Endodermal cell (in vitro differentiated cells): ENCODE measurements around the gene ARHGAP8. TPM values are rescaled to one million over a fixed set of nuclear protein-coding genes. Genes with fewer than 3 reads are reported as not detected.

Experiments used
- DNase-seq: peaks from one replicate; pipeline ENCODE4 v3.0.0-alpha.2; 2017
- H3K27ac ChIP-seq: 2 replicates; pipeline ENCODE4 v1.5.1; 2013; ENCODE audit warnings: mild to moderate bottlenecking, low read depth, low read length, moderate library complexity
- H3K27me3 ChIP-seq: 2 replicates; pipeline ENCODE4 v1.6.1; 2013; ENCODE audit warnings: mild to moderate bottlenecking, low read length, moderate library complexity; ENCODE audit not compliant: insufficient read depth, control insufficient read depth, poor library complexity, severe bottlenecking
- H3K36me3 ChIP-seq: 2 replicates; pipeline ENCODE4 v1.7.0; 2013; ENCODE audit warnings: mild to moderate bottlenecking, low read length, moderate library complexity; ENCODE audit not compliant: control insufficient read depth, insufficient read depth
- H3K4me1 ChIP-seq: one replicate; pipeline ENCODE4 v1.7.0; 2013; ENCODE audit warnings: low read length; ENCODE audit not compliant: control insufficient read depth, insufficient read depth
- H3K4me3 ChIP-seq: 2 replicates; pipeline ENCODE4 v1.5.1; 2013; ENCODE audit warnings: mild to moderate bottlenecking, low read length, moderate library complexity
- H3K9ac ChIP-seq: 2 replicates; pipeline ENCODE4 v1.6.1; 2013; ENCODE audit warnings: mild to moderate bottlenecking, low read length, moderate library complexity; ENCODE audit not compliant: poor library complexity, severe bottlenecking; ENCODE audit errors: extremely low read depth
- H3K9me3 ChIP-seq: 2 replicates; pipeline ENCODE4 v1.6.1; 2013; ENCODE audit warnings: mild to moderate bottlenecking, low read length, moderate library complexity; ENCODE audit not compliant: control insufficient read depth
- H3K27ac Mint-ChIP-seq: 2 replicates; pipeline ENCODE4 v1.8.0; 2020; ENCODE audit warnings: mixed read lengths
- H3K27me3 Mint-ChIP-seq: 2 replicates; pipeline ENCODE4 v1.8.0; 2021; ENCODE audit warnings: mild to moderate bottlenecking, mixed read lengths; ENCODE audit not compliant: insufficient read depth
- H3K36me3 Mint-ChIP-seq: 2 replicates; pipeline ENCODE4 v1.8.0; 2020; ENCODE audit warnings: low read depth, mixed read lengths
- H3K4me1 Mint-ChIP-seq: 2 replicates; pipeline ENCODE4 v1.8.0; 2020; ENCODE audit warnings: mixed read lengths
- H3K4me3 Mint-ChIP-seq: 2 replicates; pipeline ENCODE4 v1.8.0; 2020; ENCODE audit warnings: mild to moderate bottlenecking, moderate library complexity, mixed read lengths
- H3K9me3 Mint-ChIP-seq: 2 replicates; pipeline ENCODE4 v1.8.0; 2020; ENCODE audit warnings: mild to moderate bottlenecking, mixed read lengths
- WGBS, 2 experiments: methylation state at CpG; one replicate each; pipeline versions ENCODE4 v1.1.5 to v1.1.7; 2013; ENCODE audit warnings: missing lambda C conversion rate in 2 of 2, mixed read lengths in 1 of 2; ENCODE audit not compliant: insufficient coverage in 1 of 2, insufficient read length in 1 of 2; 5-methylcytosine and 5-hydroxymethylcytosine counted together
- total RNA-seq, 2 donors: library from RNA; stranded (reverse); fragmentation: NEBNext Ultra II Directional in 1 of 2; extraction: Animal tissue kit (Norgen Biotek cat#: 25700) in 1 of 2; gene quantifications; 2 replicates in 1 of 2; 3 replicates in 1 of 2; pipeline ENCODE4 v1.2.1, GENCODE V29; 2021
- TF ChIP-seq, protein P1 (sequence below): fragments of 200-600 bp; sonication (generic); conservative IDR thresholded peaks from 2 replicates; pipeline ENCODE4 v1.5.0; 2021; ENCODE audit warnings: antibody characterized with exemption, mild to moderate bottlenecking

The ARHGAP8 gene
- total RNA-seq, 2 donors from 2014 or later: 45.2 to 51.3 TPM

DNA sequence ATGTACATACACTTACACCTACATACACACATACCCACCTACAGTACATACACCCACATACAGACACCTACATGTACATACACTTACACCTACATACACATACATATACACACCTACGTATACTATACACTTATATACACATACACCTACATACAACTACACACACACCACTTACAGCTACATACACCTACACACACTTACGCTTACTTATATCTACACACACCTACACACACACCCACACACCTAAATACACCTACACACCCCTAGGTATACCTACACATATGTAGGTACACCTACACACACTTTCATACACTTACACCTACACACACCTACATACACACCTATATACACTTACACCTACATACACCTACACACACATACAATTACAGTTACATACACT is 61.0 kb downstream of the ARHGAP8 start:
- Mint-ChIP-seq H3K36me3 (peaks cover 35% of the 10 kb centered on the region), H3K4me3 (no peak overlapping the region), H3K4me1 (no peaks in the 10 kb centered on the region), H3K27ac (no peak overlapping the region), H3K9me3 (peaks cover 17% of the 10 kb centered on the region), H3K27me3 (no peaks in the 10 kb centered on the region)
- DNase-seq: peak; percentile 5
- Histone ChIP-seq H3K9ac (no peak overlapping the region), H3K27me3 (no peaks in the 10 kb centered on the region), H3K4me1 (no peaks in the 10 kb centered on the region), H3K4me3 (no peak overlapping the region), H3K36me3 (no peaks in the 10 kb centered on the region), H3K27ac (no peak overlapping the region), H3K9me3 (peaks cover 5% of the 10 kb centered on the region)
- TF ChIP-seq, protein P1, sequence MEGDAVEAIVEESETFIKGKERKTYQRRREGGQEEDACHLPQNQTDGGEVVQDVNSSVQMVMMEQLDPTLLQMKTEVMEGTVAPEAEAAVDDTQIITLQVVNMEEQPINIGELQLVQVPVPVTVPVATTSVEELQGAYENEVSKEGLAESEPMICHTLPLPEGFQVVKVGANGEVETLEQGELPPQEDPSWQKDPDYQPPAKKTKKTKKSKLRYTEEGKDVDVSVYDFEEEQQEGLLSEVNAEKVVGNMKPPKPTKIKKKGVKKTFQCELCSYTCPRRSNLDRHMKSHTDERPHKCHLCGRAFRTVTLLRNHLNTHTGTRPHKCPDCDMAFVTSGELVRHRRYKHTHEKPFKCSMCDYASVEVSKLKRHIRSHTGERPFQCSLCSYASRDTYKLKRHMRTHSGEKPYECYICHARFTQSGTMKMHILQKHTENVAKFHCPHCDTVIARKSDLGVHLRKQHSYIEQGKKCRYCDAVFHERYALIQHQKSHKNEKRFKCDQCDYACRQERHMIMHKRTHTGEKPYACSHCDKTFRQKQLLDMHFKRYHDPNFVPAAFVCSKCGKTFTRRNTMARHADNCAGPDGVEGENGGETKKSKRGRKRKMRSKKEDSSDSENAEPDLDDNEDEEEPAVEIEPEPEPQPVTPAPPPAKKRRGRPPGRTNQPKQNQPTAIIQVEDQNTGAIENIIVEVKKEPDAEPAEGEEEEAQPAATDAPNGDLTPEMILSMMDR: no peak
- 38 to 45% methylated on average over 1 to 2 of the region's 2 CpGs for WGBS, 2 experiments

DNA sequence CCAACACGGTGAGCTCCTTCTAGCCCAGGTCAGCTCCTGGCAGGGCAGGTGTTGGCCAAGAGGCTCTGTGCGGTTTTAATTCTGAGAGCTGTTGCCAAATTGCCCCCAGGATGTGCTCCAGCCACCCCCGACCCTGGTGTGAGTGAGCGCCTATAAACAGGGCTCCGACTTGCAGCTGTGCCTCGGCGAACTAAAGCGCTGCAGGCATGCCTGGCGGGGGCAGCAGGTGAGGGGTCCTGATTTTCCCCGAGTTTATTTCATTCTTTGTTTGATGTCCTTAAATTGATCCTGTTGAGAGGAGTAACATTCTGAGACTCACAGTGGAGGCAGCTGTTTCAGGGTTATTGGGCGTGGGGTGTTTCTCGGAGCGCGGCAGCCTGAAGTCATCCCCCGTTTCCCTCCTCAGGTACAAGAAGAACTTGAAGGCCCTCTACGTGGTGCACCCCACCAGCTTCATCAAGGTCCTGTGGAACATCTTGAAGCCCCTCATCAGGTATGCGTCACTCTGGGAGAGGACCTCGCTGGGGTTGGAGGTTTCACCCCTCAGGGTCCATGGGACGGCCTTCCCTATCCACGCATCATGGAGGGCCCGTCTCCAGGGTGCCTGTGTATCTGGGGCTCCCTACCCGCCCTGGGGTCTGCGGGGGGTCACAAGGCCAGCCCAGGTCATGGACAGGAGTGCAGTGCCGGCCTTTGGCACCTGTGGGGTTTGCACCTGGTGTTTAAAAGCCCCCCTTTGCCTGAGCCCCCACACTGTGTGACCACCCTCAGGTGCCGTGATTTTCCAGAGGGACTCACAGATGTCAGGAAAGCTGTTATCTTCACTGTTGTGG is 62.1 kb downstream of the ARHGAP8 start:
- H3K27me3 Mint-ChIP-seq: no peaks in the 10 kb centered on the region
- peaks cover 5% of the 10 kb centered on the region for H3K9me3 ChIP-seq
- no peaks in the 10 kb centered on the region for H3K36me3 ChIP-seq
- H3K9me3 Mint-ChIP-seq: peaks cover 17% of the 10 kb centered on the region
- H3K9ac ChIP-seq: no peak overlapping the region
- H3K4me1 Mint-ChIP-seq: no peaks in the 10 kb centered on the region
- no peak overlapping the region for H3K4me3 Mint-ChIP-seq
- peaks cover 39% of the 10 kb centered on the region for H3K36me3 Mint-ChIP-seq
- WGBS, 2 experiments: 93 to 96% methylated on average over 21 to 25 of the region's 25 CpGs
- no peak overlapping the region for H3K27ac ChIP-seq
- no peaks in the 10 kb centered on the region for H3K27me3 ChIP-seq
- TF ChIP-seq, protein P1: no peak
- no peak overlapping the region for H3K4me3 ChIP-seq
- no peak overlapping the region for H3K27ac Mint-ChIP-seq
- no peaks in the 10 kb centered on the region for H3K4me1 ChIP-seq
- DNase-seq: peak; percentile 43

DNA sequence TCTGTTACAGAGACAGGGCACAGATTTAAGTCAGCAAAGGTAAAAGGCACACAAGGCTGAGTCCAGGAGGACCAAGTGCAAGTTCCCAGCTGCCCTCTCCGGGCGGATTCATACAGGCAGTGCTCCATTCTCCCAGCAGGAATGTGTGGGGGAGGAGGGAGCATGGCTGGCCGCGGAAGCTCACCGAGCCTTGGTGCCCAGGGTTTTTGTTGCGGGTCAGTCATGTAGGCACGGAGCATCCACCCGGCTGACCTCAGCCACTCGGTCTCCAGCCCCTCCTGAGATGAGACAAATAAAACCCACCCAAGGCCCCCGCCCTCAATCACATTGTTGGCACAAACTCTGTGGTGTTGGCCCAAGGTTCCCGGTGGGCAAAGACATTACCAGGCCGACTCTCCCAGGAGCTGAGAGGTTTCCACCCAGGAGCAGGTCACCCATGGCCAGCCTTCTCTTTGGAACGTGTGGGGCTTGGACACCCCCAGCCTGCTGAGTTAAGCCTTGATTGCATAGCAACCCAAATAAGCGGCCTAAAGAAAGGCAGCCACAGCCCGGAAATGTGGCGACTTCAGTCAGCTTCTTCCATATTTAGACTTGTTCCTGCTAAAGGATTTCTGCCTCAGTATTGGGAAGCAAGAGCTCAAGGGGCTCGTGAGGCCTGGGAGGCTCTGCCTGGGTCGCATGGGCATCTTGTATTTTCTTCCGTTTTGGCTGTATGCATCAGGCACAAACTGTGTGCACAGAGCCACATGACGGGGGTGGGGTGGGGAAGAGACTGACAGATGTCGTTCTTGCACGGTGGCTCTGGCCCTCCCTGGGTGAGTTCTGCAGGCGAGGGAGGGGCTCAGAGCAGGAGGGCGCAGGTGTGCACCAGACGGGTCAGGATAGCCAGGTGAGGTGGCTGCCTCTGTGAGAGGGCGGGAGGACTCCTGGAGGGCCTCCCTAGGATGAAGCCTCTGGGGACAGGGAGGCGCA is 63.0 kb downstream of the ARHGAP8 start:
- Histone ChIP-seq H3K27me3 (no peaks in the 10 kb centered on the region), H3K9me3 (peaks cover 5% of the 10 kb centered on the region), H3K36me3 (no peaks in the 10 kb centered on the region), H3K9ac (no peak overlapping the region), H3K27ac (no peak overlapping the region), H3K4me1 (no peaks in the 10 kb centered on the region), H3K4me3 (no peak overlapping the region)
- H3K36me3 Mint-ChIP-seq: peaks cover 40% of the 10 kb centered on the region
- no peaks in the 10 kb centered on the region for H3K27me3 Mint-ChIP-seq
- no peak overlapping the region for H3K27ac Mint-ChIP-seq
- peaks cover 17% of the 10 kb centered on the region for H3K9me3 Mint-ChIP-seq
- TF ChIP-seq, protein P1: no peak
- DNase-seq: peak; percentile 40
- no peak overlapping the region for H3K4me3 Mint-ChIP-seq
- H3K4me1 Mint-ChIP-seq: no peaks in the 10 kb centered on the region
- WGBS, 2 experiments: 88 to 93% methylated on average over 16 to 27 of the region's 27 CpGs
